Activated CD4-positive, alpha-beta T cell treated with anti-CD3 and anti-CD28 coated beads for 24 hours (primary cell): ENCODE data around the gene SPSB3.

Source experiments
- DNase-seq, 2 donors: peaks; one replicate each; pipeline ENCODE4 v3.0.0-alpha.2; 2020; ENCODE audit warnings: low read depth in 2 of 2

The SPSB3 gene

DNA sequence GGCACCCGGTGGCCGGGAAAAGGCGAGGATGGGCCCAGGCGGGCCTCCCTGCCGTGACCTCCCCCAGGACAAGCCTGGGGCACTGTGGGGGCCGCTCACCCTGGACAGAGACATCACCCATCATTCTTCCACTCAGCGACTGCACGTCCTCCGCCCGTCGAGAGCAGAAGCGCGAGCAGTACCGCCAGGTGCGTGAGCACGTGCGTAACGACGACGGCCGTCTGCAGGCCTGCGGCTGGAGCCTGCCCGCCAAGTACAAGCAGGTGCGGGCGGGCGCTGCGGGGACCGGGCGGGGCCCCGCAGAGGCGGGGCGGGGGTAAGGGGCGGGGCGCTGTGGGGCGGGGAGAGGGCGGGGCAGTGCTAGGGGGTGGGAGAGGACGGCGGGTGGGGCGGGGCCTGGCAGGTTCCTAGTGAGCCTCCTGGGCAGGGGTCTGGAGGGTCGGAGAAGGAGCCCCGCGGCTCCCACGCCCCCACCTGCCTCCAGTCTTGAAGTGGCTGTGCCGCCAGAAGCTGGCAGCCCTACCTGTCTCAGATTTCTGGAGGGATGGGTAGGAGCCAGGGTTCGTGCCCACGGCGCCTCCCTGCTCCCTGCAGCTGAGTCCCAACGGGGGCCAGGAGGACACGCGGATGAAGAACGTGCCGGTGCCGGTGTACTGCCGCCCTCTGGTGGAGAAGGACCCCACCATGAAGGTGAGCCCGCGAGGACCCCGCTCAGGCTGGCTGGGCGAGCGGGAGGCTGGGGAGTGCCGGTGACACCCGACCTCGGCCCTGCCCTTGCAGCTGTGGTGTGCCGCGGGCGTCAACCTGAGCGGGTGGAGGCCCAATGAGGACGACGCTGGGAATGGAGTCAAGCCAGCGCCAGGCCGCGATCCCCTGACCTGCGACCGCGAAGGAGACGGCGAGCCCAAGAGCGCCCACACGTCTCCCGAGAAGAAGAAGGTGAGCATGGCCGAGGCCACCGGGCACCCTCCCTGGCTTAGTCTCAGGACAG, 18.6 kb downstream of the SPSB3 start:
- no peak for DNase-seq

DNA sequence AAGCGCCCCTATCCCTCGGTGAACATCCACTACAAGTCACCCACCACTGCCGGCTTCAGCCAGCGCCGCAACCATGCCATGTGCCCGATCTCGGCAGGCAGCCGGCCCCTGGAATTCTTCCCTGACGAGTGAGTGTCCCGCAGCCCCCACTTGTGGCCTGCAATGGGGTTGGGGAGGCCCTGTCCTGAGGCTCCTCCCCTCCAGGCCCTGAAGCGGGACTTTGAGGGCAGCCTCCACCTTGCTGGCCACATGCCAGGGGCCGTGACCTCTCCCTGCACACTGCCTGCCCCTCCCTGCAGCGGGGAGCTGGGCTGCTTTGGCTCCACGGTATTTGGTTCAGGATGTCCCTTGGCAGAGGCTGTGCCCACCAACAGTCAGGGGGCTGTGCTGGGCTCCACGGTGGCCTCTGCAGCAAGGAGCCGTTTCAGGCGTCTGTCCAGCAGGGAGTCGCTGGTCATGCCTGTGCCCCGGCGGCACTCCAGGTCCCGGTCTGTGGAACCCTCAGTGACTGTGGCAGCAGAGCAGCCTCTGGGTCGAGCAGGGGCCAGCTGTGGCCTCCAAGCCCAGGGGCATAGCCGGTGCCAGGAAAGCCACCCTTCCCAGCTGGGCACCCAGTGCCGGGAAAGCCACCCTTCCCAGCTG, 19.4 kb downstream of the SPSB3 start:
- DNase-seq: no peak

DNA sequence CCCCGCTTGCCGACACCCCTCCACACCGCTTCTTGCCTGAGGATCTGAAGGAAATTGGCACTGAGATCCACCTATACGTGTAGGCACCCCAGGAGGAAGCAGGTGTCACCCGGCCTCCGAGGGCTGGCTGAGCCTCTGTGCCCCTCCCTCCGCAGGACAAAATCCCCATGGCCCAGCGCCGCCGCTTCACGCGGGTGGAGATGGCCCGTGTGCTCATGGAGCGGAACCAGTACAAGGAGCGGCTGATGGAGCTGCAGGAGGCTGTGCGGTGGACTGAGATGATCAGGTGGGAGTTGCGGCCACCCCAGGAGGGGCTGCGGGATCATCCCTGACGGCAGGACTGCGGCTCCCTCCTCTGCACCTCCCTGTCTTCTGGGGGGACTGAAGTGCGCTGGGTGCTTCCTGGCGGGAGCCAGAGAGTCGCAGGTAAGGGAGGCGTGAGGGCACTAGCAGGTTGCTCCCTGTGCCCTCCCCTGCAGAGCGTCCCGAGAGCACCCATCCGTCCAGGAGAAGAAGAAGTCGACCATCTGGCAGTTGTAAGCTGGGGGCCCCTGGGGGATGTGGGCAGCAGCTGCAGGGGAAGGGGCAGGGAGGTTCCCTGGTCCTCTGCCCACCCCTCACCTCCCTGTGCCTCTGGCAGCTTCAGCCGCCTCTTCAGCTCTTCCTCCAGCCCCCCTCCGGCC, 20.0 kb downstream of the SPSB3 start:
- no peak for DNase-seq

DNA sequence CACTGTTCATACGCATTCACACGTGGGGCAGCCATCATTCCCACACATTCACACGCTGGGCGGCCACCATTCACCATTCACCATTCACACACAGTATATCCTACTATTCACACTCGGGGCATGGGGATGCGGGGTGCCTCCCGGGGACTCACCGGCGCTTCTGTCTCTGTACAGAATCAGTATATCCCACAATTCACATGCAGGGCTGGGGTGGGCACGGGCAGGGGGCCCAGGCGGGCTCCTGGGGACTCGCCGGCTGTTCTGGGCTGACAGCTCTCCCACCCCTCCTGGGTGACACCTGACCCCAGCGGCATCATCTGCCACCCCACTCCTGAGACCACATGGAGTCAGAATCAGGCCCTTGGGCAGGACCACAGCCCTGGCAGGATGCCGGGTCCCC, 20.6 kb downstream of the SPSB3 start:
- DNase-seq: no peak

DNA sequence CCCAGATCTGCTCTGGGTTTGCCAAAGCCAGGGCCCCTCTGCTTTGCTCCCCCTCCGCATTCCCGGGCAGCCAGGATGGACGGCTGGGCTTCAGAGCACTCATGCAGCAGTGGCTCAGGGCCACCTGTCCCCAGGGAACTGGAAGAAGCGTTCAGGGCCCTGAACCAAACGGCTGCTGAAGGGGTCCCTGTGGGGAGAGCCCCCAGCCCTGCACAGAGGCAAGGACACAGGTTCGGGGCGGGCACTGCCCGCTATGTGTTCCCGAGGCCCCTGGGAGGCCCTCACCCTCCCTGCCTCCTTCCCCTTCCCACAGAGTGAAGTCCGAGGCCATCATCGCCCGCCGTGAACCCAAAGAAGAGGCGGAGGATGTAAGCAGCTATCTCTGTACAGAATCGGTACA, 21.5 kb downstream of the SPSB3 start:
- no peak for DNase-seq

DNA sequence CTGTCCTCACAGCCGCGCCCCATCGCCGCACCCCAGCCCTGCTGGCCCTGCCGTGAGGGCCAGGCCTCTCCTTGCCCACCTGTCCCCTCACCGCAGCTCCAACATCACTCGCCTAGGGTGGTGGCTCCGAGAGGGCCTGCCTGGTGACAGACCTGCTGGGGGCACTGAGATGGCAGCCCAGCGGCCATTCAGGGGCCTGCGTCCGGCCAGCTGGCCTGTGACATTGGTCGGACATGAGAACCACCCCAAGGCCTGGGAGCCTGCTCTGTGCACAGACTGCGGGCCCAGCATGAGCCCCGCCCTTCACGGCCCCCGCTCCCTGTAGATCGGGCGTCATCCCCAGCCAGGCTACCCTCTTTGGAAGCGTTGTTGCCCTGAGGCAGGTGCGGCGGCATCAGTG, 22.9 kb downstream of the SPSB3 start:
- DNase-seq: no peak

DNA sequence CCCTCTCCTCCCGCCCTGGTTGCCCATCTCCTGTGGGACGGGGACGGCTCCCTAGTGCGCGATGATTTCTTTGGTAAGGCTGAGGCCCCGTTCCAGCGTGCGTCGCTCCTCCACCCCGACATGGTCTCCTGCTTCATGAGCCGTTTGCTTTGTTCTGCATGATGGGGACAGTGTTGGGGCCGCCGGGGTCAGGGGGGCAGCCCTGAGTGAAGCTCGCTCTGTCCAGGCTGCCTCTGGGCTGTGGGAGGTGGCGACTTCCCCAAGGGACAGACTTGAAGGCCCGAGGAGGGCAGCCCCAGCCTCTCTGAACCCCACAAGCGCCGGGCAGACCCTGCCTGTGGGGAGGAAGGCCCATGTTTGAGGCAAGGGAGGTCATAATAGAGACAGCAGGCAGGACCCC, 23.4 kb downstream of the SPSB3 start:
- no peak for DNase-seq

DNA sequence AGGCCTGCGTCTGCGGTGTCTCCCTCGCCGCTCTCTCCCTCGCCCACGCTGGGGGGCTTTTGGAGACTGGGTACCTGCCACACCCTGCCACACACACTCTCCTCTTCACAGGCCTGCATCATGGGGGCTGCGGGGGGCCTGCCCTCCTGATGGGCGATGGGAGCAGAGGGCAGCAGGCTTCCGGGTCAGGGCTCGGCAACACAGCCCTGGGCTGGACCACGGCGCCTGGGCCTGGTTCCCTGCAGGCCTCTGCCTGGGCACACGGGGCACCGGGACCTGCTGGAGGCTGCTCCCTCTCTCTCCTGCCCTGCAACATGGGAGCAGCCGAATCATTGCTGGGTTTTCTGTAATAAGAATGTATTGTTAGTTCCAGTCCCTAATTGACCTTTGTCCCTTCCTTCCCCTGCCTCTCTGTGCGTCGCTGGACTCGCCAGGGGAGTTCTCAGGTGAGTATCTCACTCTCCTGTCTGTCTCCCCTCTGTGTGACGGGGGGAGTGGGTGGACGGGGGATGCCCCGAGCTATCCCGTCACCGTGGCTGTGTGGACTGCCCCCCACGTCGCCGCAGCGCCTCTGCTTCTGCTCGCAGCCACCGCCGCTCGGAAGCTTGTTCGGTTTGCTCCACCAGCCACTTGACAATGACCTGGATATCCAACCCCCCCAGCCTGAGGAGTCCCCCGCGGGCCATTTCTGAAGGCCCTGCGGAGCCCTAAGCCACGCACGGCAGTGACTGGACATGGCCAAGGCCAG, 24.5 kb downstream of the SPSB3 start:
- DNase-seq: no peak

DNA sequence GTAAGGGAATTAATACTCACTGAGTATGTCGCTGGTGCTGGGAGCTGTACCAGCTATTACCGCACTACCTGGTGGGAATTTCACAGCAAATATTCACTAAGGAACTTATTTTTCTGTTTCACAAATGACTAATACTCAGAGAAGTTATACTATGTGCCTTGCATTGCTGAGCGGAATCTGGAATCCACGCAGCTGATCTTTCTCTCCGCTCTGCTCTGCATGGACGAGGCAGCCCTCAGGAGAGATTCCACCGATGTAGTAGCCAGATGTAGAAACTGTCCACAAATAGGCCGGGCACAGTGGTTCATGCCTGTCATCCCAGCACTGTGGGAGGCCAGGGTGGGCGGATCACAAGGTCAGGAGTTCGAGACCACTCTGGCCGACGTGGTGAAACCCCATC, 28.2 kb downstream of the SPSB3 start:
- no peak for DNase-seq

DNA sequence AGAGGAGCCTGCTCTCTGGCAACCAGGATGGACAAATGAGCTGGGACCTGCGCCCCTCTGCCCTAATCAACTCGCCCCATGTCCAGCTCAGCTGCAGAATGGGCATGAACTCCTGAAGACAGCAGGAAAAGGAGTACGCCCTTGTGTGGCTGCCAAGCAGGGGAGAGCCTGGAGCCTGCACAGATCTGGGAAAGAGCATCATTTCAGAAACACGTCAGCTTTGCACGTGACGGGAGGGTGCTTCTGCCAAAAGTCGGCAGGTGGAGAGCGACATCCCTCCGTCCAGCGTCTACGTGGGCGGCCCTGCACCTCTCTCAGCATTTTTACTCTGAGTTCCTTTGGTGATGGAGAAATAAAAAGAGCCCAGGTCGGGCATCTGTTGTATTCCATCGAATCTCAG, 29.5 kb downstream of the SPSB3 start:
- no peak for DNase-seq

DNA sequence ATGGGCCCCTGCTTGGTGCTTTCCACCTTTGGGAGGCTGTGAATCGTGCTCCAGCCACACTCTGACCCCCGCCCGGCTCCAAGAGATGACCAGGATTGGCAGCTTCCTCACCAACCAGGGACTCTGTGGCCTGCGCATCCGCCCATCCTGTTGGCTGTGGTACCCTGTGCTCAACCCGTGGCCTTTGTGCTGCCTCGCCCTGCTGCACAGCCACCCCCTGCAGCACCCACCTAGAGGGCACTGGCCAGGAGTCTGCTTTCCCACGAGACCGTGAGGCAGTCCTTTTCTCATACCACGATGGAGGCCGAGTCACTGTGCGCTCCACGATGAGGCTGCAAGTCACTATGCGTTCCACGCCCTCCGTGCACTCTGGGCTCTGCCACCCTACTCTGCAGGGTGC, 30.4 kb downstream of the SPSB3 start:
- DNase-seq: no peak

DNA sequence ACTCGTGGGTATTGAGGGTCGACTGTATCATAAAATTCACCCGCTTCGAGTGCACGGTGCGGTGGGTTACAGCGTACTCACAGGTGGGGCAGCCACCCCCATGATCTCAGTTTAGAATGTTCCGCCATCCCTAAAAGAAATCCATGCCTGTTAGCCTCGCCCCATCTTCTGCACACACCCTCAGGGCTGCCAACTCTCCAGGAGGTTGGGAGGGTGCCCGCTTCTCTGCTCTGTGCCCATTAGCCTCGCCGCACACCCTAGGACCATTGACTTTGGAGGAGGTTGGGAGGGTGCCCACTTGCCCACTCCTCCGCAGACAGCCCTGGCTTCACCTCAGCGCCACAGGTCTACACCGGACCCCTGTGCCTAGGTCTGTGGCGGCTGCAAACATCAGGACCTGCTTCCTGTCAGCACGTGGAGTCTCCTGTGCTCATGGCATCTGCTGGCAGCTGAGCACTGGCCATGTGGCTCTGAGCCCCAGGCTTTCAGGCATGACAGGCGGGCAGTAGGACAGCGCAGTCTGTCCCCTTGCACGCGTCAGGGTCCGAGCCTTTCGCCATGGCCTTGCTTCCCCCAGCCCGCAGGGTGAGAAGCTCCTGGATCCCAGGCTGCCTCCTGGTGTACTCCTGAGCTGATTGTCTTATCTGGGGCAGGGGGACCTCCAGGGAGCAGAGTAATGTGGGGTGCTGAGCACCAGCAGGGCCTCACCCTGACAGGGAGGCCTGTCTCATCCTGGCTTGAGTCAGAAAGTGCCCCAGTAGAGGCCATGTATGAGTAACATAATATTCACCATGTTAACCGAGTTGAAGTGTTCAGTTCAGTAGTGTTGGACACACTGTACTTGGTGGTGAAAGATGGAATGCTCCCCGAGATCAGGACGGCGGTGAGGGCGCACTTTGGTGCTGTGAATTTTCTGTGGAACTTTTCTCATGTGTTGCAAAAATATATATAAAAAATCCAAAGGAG, 32.9 kb downstream of the SPSB3 start:
- DNase-seq: no peak

DNA sequence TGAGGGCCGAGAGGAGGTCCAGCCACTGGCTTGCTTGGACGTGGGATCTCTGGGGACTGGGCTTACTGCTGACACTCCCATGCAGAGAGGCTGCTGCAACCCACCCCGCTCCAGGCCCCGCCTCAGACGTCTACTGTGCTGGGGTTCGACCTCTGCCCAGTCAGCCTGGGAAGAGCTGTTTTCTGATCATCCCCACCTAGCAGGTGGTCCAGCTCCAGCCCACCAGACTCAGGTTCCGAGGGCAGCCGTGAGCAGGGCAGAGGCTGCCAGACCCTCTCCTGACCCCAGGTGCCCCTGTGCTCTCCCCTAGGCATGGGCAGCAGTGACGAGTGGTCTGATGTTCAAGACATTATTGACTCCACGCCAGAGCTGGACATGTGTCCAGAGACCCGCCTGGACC, 34.4 kb downstream of the SPSB3 start:
- DNase-seq: no peak

DNA sequence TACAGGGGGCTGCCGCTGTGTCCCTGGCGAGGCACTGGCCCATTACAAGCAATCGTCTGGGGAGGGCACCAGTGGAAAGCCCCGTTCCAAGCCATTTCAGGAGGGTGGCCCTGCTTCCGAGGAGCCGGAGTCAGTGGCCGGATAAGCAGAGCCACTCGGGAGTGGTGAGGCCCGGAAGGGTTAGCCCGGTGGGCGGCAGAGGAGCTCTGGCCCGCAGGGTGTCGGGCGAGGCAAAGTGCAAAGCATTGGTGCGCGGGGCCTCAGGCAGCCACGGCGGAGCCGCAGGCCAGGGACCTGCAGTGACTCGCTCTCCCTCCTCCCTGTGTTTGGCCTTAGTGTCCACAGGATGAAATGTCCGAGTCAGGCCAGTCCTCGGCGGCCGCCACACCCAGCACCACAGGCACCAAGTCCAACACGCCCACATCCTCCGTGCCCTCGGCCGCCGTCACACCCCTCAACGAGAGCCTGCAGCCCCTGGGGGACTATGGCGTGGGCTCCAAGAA, 35.6 kb downstream of the SPSB3 start:
- no peak for DNase-seq

DNA sequence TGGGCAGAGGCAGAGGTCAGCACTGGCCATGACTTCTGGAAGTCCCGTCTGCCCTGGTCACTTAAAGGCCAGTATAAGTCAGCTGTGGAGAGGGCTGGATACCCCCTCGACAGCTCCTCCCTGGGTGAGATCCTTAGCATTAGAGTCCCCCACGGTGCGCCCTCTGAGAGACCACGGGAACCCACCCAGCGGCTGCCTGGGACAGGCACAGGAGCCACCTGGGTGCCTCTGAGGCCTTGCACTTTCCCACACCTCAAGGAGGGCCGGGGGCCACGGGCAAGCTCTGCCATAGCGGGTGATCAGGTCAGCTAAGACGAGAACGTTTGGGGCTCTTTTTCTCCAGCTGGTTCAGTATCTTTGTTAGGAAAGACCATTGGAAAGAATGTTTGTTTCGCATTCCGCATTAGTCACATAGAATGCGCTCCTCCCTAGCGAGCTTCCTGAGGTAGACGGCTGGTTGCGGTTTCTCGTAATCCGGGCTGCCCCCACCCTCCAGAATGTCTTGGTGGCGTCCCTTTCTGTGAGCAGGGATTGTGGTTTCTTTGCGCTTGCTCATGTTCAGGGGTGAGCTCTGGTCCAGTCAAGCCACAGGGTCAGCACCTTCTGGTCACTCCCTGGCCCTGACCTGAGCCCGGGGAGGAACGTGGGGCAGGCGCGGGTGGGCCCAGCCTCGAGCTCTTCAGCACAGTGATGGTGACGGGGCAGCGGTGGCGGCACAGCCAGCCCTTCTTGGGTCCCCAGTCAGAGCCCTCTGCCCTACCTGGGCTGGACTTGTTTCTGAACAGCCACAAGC, 36.3 kb downstream of the SPSB3 start:
- DNase-seq: no peak

DNA sequence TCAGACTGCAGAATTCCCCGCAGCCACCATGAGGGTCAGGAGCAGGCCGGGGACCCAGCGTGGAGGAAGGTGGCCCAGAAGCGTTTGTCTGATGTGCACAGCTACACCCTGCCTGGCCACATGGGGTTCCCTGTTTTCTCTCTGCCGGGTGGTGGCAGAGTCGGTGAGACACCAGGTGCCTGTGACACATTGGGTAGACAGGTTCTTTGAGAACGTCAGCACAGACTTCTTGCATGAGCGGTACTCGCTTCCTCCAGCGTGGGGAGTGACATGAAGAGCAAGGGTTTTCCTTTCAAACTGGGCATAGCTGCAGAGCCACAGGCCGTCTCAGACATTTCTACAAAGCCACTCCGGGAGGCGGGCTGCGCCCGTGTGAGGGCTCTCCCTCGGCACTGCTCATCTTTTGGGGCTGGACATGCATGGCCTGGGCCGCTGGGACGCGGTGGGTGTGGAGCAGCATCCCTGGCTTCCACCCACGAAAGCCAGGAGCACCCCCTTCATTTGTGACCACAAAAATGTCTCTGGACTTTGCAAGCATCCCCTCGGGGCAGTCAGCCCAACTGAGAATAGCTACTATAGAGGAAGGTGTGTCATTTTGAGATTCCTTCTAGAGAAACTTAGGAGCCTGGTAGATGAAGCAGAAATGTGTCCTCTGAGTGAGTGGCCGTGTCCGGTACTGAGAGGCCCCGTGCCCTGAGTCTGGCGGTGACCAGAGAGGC, 37.0 kb downstream of the SPSB3 start:
- no peak for DNase-seq

DNA sequence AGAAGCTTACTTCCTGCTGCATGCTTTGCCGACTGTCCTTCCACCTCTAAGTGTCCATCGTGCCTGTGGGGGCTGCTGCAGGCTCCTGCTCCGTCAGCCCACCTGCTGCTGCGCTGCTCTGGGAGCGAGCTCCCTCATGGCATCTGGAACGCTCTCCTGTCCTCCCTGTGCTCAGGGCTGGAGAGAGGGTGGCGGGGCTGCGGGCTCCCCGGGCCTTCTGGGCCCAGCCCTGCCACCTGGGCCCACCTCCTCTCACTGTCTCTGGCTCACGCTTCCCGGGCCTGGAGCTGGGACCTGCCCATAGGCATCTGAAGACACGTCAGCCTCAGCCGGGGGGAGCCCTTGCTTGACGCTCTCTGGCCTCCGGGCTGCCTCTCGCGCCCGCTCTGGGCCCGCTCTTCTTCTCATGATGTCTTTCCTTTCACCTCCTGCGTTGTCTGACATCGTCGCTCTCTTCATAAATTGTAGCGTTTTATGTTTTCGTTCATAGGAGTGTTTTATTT, 38.0 kb downstream of the SPSB3 start:
- DNase-seq: no peak

DNA sequence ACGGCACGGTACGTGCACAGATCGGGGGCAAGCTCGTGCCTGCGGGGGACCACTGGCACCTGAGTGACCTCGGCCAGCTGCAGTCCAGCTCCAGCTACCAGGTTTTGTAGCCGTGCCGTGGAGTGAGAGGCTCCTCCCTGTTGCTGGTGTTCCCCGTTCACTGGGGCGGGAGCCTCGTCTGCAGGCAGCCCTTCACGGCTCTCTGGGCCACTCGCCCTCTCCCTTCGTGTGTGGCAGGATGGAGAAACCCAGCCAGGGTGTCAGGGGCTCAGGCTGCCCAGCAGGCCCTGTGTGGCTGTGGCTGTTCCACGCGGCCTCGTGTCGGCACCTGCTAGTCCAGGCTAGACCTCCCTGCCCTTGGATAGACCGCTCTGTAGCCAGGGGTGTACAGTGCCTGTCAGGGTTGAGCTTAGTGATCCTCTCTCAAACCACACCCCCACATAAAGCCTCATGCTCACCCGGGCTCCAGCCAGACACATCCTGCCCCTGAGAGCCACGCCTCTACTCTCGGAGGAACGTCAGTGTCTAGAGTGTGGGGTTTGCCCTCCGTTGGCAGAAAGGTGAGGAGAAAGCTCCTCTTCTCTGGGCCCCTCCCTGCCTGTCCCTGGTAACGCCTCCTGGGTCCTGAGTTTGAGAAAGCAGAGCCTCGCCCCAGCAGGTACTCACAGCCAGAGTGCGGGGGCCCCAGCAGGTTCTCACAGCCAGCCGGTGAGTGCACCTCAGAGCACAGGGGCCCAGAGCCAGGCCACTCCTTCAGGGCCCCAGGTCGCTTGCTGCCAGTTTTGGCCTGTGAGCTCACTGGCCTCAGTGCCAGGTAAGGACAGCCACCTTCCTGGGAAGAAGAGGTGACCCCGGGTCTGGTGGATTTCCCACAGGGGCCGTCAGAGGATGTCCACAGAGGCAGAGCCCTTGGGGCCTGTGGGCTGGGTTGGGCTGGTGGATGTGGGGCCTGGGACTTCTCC, 38.7 kb downstream of the SPSB3 start:
- no peak for DNase-seq
